SU-DHL-6 (cell line): ENCODE data around the gene CLPTM1L.
"Not testable (repeated sequence)": the region's sequence is repeated elsewhere in the genome, so short reads cannot be mapped to it uniquely, and the experiment has no call there.

Experiments
- H2AFZ ChIP-seq: fragments of 200-600 bp; sonication (generic); 2 replicates; pipeline ENCODE4 v1.6.1; 2014; ENCODE audit warnings: low read depth, mild to moderate bottlenecking, moderate library complexity, mixed read lengths, antibody characterized with exemption, low read length; ENCODE audit not compliant: severe bottlenecking
- H3F3A ChIP-seq: fragments of 200-600 bp; shearing (Covaris generic); 2 replicates; pipeline ENCODE4 v1.6.0; 2016; ENCODE audit warnings: antibody characterized with exemption, mild to moderate bottlenecking; ENCODE audit not compliant: insufficient read depth
- H3K27ac ChIP-seq: fragments of 200-600 bp; sonication (generic); 2 replicates; pipeline ENCODE4 v1.5.1; 2016; ENCODE audit warnings: low read depth, mild to moderate bottlenecking, low read length, moderate library complexity, mixed read lengths
- H3K27me3 ChIP-seq: fragments of 200-600 bp; sonication (generic), shearing (Covaris generic); 2 replicates; pipeline ENCODE4 v1.6.0; 2014; ENCODE audit warnings: mild to moderate bottlenecking, low read length
- H3K36me3 ChIP-seq: fragments of 200-600 bp; sonication (generic); 2 replicates; pipeline ENCODE4 v1.6.1; 2014; ENCODE audit warnings: mild to moderate bottlenecking, low read length, mixed read lengths
- H3K4me2 ChIP-seq: fragments of 300-600, 200-600 bp; shearing (Covaris generic), sonication (generic); 2 replicates; pipeline ENCODE4 v1.6.0; 2014; ENCODE audit warnings: low read length, low read depth, mild to moderate bottlenecking; ENCODE audit not compliant: poor library complexity, severe bottlenecking
- H3K4me3 ChIP-seq: fragments of 200-600 bp; sonication (generic); 2 replicates; pipeline ENCODE4 v1.5.1; 2014; ENCODE audit warnings: antibody characterized with exemption, low read length, mild to moderate bottlenecking, mixed read lengths; ENCODE audit not compliant: insufficient read depth, poor library complexity, severe bottlenecking
- H3K79me2 ChIP-seq: fragments of 200-600 bp; sonication (generic); 2 replicates; pipeline ENCODE4 v1.6.1; 2014; ENCODE audit warnings: mild to moderate bottlenecking, low read length, moderate library complexity; ENCODE audit not compliant: insufficient read depth
- H3K9ac ChIP-seq: fragments of 200-600 bp; sonication (generic); 2 replicates; pipeline ENCODE4 v1.7.0; 2014; ENCODE audit warnings: mild to moderate bottlenecking, low read length
- H3K9me2 ChIP-seq: fragments of 200-600 bp; sonication (generic); replicated peaks from 2 replicates; pipeline ENCODE4 v1.6.1; 2014; ENCODE audit warnings: low read length; ENCODE audit not compliant: insufficient read depth
- H3K9me3 ChIP-seq: fragments of 200-600 bp; sonication (generic); 2 replicates; pipeline ENCODE4 v1.6.1; 2014; ENCODE audit warnings: low read length, mixed read lengths; ENCODE audit not compliant: insufficient read depth
- H4K20me1 ChIP-seq: fragments of 200-600 bp; sonication (generic); 2 replicates; pipeline ENCODE4 v1.6.1; 2014; ENCODE audit warnings: low read depth, mild to moderate bottlenecking, antibody characterized with exemption, low read length, moderate library complexity, mixed read lengths
- EZH2phosphoT487 ChIP-seq: fragments of 200-600 bp; sonication (generic), shearing (Covaris generic); conservative IDR thresholded peaks from 2 replicates; pipeline ENCODE4 v1.6.1; 2018; ENCODE audit warnings: mild to moderate bottlenecking, antibody characterized with exemption, low read length, moderate library complexity, mixed read lengths
- TF ChIP-seq, protein P1 (sequence below): fragments of 200-600 bp; sonication (generic); IDR thresholded peaks from one replicate; pipeline ENCODE4 v1.5.1; 2017; ENCODE audit warnings: antibody characterized with exemption, mild to moderate bottlenecking, low read length, moderate library complexity; ENCODE audit not compliant: insufficient read depth, poor library complexity, severe bottlenecking

The CLPTM1L gene

DNA sequence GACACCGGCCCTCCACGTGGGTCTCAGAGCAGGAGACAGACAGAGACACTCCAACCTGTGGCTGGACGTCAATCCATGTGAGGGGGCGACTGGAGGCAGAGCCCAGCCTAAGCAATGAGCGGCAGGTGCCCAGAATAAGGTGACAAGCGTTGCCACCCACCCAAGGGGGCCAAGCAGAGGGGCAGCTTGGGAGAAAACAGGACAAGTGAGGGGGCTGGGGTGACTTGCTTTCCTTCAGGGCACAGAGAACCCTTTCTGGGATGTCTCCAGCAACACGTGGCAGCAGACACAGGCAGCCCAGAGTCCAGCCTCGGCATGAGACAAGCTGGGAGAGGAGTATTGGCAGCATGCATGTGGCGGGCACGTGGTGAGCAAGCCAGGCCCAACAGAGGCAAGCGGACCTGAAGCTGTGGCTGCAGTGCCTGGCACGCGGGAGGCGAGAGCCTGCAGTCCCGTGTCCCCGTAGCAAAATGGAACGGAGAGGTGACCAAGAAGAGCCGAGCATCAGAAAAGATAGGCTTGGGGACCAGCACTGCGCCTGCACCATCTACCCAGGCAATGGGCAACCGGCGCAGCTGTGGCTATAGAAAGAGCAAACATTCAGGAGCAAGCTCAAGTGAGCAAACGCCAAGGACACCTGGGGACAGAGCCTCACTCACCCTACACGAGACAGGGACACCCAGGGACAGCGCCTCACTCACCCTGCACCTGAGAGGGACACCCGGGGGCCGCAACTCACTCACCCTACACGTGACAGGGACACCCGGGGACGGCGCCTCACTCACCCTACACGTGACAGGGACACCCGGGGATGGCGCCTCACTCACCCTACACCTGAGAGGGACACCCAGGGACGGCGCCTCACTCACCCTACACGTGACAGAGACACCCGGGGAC is 56.2 kb downstream of the CLPTM1L start:
- Histone ChIP-seq H3K27me3 (no peaks in the 10 kb centered on the region), H3F3A (peaks cover 13% of the 10 kb centered on the region), H3K79me2 (peaks cover 73% of the 10 kb centered on the region), H4K20me1 (no peaks in the 10 kb centered on the region), H3K9me3 (no peaks in the 10 kb centered on the region), H3K27ac (no peak overlapping the region), H3K4me3 (no peak overlapping the region), H3K9me2 (no peaks in the 10 kb centered on the region), H3K36me3 (peaks cover 13% of the 10 kb centered on the region; the same call in 1 of the 2 replicates), H2AFZ (no peak overlapping the region), H3K9ac (no peak overlapping the region), H3K4me2 (no peak overlapping the region)
- TF ChIP-seq, protein P1, sequence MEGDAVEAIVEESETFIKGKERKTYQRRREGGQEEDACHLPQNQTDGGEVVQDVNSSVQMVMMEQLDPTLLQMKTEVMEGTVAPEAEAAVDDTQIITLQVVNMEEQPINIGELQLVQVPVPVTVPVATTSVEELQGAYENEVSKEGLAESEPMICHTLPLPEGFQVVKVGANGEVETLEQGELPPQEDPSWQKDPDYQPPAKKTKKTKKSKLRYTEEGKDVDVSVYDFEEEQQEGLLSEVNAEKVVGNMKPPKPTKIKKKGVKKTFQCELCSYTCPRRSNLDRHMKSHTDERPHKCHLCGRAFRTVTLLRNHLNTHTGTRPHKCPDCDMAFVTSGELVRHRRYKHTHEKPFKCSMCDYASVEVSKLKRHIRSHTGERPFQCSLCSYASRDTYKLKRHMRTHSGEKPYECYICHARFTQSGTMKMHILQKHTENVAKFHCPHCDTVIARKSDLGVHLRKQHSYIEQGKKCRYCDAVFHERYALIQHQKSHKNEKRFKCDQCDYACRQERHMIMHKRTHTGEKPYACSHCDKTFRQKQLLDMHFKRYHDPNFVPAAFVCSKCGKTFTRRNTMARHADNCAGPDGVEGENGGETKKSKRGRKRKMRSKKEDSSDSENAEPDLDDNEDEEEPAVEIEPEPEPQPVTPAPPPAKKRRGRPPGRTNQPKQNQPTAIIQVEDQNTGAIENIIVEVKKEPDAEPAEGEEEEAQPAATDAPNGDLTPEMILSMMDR: no peak
- no peak for TF ChIP-seq EZH2phosphoT487

DNA sequence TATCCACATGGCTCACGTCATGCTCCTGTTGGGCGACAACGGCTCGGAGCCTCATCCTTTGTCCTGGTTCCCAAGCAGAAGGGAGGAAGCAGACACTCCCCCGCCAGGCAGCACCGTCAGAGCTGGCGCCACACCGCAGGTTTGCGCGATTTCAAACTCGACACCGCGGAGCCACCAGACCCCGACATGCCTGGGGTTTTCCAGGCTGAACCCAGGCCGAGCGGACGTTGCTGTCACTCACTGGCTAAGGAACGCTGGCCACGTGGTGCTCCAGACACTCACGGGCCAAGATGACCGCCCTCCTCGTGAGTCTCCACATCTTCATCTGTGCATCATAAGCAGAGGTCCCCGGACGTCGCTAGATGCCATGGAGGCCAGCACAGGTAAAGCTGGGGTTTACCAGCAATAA is 59.0 kb downstream of the CLPTM1L start:
- Histone ChIP-seq H3K27ac (no peak overlapping the region), H3F3A (peaks cover 7% of the 10 kb centered on the region), H3K4me3 (no peak overlapping the region), H2AFZ (no peak overlapping the region), H3K9ac (no peak overlapping the region), H3K36me3 (peaks cover 13% of the 10 kb centered on the region; the same call in 1 of the 2 replicates), H3K4me2 (no peak overlapping the region), H3K79me2 (peaks cover 64% of the 10 kb centered on the region), H3K9me3 (no peaks in the 10 kb centered on the region), H3K27me3 (no peaks in the 10 kb centered on the region), H4K20me1 (no peaks in the 10 kb centered on the region), H3K9me2 (no peaks in the 10 kb centered on the region)
- TF ChIP-seq, protein P1: no peak
- no peak for TF ChIP-seq EZH2phosphoT487

DNA sequence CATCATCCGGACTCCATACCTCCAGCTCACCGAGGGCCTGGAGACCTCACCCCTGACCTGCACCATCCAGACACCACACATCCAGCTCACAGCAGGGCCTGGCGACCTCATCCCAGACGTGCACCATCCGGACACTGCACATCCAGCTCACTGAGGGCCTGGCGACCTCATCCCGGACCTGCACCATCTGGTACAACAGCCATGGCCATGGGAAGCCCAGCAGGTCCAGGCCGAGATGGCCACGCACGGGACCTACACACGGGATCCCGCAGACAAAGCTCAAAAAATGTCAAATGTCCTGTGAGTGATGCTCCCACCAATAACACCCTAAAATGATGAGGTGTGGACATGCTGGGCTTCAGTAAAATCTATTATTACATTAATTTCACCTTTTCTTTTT is 59.8 kb downstream of the CLPTM1L start:
- Histone ChIP-seq H3K27ac (no peak overlapping the region), H3K4me3 (no peak overlapping the region), H3F3A (peaks cover 7% of the 10 kb centered on the region), H3K27me3 (no peaks in the 10 kb centered on the region), H3K9me3 (no peaks in the 10 kb centered on the region), H2AFZ (no peak overlapping the region), H3K9me2 (no peaks in the 10 kb centered on the region), H3K36me3 (peaks cover 13% of the 10 kb centered on the region; the same call in 1 of the 2 replicates), H3K9ac (no peak overlapping the region), H4K20me1 (no peaks in the 10 kb centered on the region), H3K79me2 (peaks cover 64% of the 10 kb centered on the region), H3K4me2 (no peak overlapping the region)
- TF ChIP-seq EZH2phosphoT487: no peak
- TF ChIP-seq, protein P1: no peak

DNA sequence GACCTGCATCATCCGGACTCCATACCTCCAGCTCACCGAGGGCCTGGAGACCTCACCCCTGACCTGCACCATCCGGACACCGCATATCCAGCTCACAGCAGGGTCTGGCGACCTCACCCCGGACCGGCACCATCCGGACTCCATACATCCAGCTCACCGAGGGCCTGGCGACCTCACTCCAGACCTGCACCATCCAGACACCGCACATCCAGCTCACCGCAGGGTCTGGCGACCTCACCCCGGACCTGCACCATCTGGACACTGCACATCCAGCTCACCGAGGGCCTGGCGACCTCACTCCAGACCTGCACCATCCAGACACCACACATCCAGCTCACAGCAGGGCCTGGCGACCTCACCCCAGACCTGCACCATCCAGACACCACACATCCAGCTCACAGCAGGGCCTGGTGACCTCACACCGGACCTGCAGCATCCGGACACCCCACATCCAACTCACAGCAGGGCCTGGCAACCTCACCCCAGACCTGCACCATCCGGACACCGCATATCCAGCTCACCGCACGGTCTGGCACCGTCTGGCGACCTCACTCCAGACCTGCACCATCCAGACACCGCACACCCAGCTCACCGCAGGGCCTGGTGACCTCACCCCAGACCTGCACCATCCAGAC is 60.4 kb downstream of the CLPTM1L start:
- H3K27me3 ChIP-seq, H3K4me2 ChIP-seq, H3K27ac ChIP-seq, H3K9me2 ChIP-seq, H4K20me1 ChIP-seq, H3K4me3 ChIP-seq, H3K9ac ChIP-seq, H3F3A ChIP-seq, H3K9me3 ChIP-seq, H2AFZ ChIP-seq: not testable (repeated sequence)
- H3K36me3 ChIP-seq: peaks cover 13% of the 10 kb centered on the region; the same call in 1 of the 2 replicates
- H3K79me2 ChIP-seq: peaks cover 68% of the 10 kb centered on the region

DNA sequence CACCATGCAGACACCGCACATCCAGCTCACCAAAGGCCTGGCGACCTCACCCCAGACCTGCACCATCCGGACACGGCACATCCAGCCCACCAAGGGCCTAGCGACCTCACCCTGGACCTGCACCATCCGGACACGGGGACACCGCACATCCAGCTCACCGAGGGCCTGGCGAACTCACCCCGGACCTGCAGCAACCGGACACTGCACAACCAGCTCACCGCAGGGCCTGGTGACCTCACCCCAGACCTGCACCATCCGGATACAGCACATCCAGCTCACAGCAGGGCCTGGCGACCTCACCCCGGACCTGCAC is 61.2 kb downstream of the CLPTM1L start:
- not testable (repeated sequence) for H3K27ac ChIP-seq, H2AFZ ChIP-seq, H3K9ac ChIP-seq, H3K9me3 ChIP-seq, H3K9me2 ChIP-seq, H3K4me2 ChIP-seq, H4K20me1 ChIP-seq, H3K27me3 ChIP-seq, H3K4me3 ChIP-seq, H3F3A ChIP-seq
- Histone ChIP-seq H3K79me2 (peaks cover 66% of the 10 kb centered on the region), H3K36me3 (peaks cover 13% of the 10 kb centered on the region; the same call in 1 of the 2 replicates)
